CD4-positive, alpha-beta memory T cell (primary cell): Measurements from ENCODE around the gene CLUH. TPM values are rescaled to one million over a fixed set of nuclear protein-coding genes. Genes with fewer than 3 reads are reported as not detected.

Experiments
- CTCF ChIA-PET: fragments of 350-600 bp; sonication (Branson Sonifier 250); formaldehyde crosslinking; loops from one replicate; lab custom pipeline; 2021; ENCODE audit warnings: inconsistent platforms; ENCODE audit not compliant: partially characterized antibody; lab: Charles Lee
- POLR2A ChIA-PET: fragments of 350-600 bp; sonication (Branson Sonifier 250); formaldehyde crosslinking; loops from one replicate; lab custom pipeline; 2021; ENCODE audit not compliant: partially characterized antibody; lab: Charles Lee
- DNase-seq, 5 donors: peaks; one replicate each; pipeline versions ENCODE4 v3.0.0 to v3.0.0-alpha.2; 2020 to 2022; ENCODE audit warnings: mixed read lengths in 1 of 5
- H3K27ac ChIP-seq: one replicate; pipeline ENCODE4 v1.7.0; 2013; ENCODE audit warnings: low read depth, low read length
- H3K27me3 ChIP-seq: 2 replicates; pipeline ENCODE4 v1.7.0; 2013; ENCODE audit warnings: mild to moderate bottlenecking, low read length, moderate library complexity; ENCODE audit not compliant: insufficient read depth
- H3K36me3 ChIP-seq: 2 replicates; pipeline ENCODE4 v1.7.0; 2013; ENCODE audit warnings: mild to moderate bottlenecking, low read length, moderate library complexity; ENCODE audit not compliant: insufficient read depth
- H3K4me1 ChIP-seq: 2 replicates; pipeline ENCODE4 v1.7.0; 2013; ENCODE audit warnings: mild to moderate bottlenecking, low read length, moderate library complexity; ENCODE audit not compliant: insufficient read depth
- H3K4me3 ChIP-seq, 2 donors: one replicate each; pipeline ENCODE4 v1.7.0; 2013; ENCODE audit warnings: low read length in 2 of 2, mild to moderate bottlenecking in 1 of 2
- H3K9me3 ChIP-seq, 2 donors: one replicate each; pipeline ENCODE4 v1.7.0; 2013; ENCODE audit warnings: low read length in 2 of 2, control low read depth in 1 of 2; ENCODE audit not compliant: control insufficient read depth in 1 of 2
- H3K27ac Mint-ChIP-seq, 7 donors: one replicate each; pipeline ENCODE4 v1.8.0; 2020 to 2021; ENCODE audit warnings: mixed read lengths in 7 of 7, mild to moderate bottlenecking in 6 of 7, inconsistent platforms in 3 of 7, moderate library complexity in 3 of 7
- H3K27me3 Mint-ChIP-seq, 2 donors: one replicate each; pipeline ENCODE4 v1.8.0; 2020 to 2021; ENCODE audit warnings: mixed read lengths in 2 of 2
- H3K36me3 Mint-ChIP-seq, 2 donors: one replicate each; pipeline ENCODE4 v1.8.0; 2020 to 2021; ENCODE audit warnings: mixed read lengths in 2 of 2, inconsistent platforms in 1 of 2, mild to moderate bottlenecking in 1 of 2
- H3K4me1 Mint-ChIP-seq, 4 donors: one replicate each; pipeline ENCODE4 v1.8.0; 2020 to 2021; ENCODE audit warnings: mixed read lengths in 4 of 4, mild to moderate bottlenecking in 1 of 4
- H3K4me3 Mint-ChIP-seq, 8 donors: one replicate each; pipeline ENCODE4 v1.8.0; 2020 to 2021; ENCODE audit warnings: mixed read lengths in 8 of 8, mild to moderate bottlenecking in 7 of 8, moderate library complexity in 6 of 8, inconsistent platforms in 3 of 8
- H3K9me3 Mint-ChIP-seq, 8 donors: one replicate each; pipeline ENCODE4 v1.8.0; 2020 to 2021; ENCODE audit warnings: mixed read lengths in 8 of 8, mild to moderate bottlenecking in 5 of 8, inconsistent platforms in 3 of 8, moderate library complexity in 1 of 8
- intact Hi-C: fragments of 100-400 bp; cut with micrococcal nuclease; formaldehyde crosslinking; loops from one replicate; pipeline ENCODE4 v1.15.1; 2023
- polyA plus RNA-seq, 2 donors: library from polyadenylated mRNA; unstranded; fragments of 300-500 nt; fragmentation: Illumina TruSeq; gene quantifications; one replicate each; pipeline ENCODE4 v1.2.3, GENCODE V29; 2021
- total RNA-seq, 2 experiments: library from RNA; stranded (reverse); gene quantifications; one replicate each; pipeline ENCODE4 v1.2.3, GENCODE V29; 2021

CLUH gene
- total and polyA plus RNA-seq, 4 experiments from 2014 or later = 5.5 to 44.1 (median 29.1) TPM

DNA sequence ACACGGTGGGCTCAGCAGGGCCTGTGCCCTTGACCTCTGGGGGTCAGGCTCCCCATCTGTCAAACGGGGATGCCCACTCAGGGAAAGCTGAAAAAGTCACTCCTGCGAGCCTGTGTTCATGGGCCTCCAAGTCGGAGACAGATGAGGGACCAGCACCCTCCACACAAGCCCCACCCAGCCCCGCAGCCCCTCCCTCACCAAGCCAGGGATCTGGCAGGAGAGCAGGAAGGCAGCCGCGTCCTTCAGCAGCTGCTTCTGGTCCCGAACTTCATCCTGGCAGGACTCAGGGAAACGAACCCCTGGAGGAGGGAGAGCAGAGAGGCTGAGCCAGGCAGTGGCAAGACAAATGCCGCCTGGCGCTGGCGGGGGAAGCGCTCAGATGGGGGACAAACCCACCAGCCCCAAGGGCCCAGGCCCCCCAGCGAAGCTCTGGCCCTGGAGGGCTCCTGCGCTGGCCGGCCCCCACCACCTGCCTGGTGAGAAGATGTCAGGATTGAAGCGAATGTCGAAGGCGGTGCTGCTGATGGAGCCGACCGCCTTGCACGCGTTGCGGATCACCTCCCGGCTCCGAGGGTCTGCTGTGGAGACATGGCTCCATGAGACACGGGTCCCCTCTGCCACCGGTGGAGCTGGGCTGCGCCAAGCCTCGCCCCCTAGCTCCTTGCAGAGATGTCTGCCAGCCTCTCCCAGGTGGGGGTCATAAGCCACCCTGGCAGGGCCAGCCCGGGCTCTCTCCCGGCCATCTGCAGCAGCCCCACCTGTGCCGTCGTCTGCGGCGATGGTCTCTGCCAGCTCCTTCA, 15.4 kb downstream of the CLUH start:
- Mint-ChIP-seq H3K27ac (no peak overlapping the region), H3K36me3 (peaks cover 4 to 27% of the 10 kb centered on the region in 2 donors), H3K4me1 (no peaks in the 10 kb centered on the region), H3K27me3 (no peaks in the 10 kb centered on the region), H3K4me3 (no peak overlapping the region), H3K9me3 (no peaks in the 10 kb centered on the region)
- CTCF ChIA-PET = interaction anchor here (1.4 kb wide), 1 partner anchor 11 kb away, joined by 4 read pairs; no protein-coding TSS in a partner anchor
- no peaks in the 10 kb centered on the region for H3K9me3 ChIP-seq
- H3K4me3 ChIP-seq = no peak overlapping the region
- POLR2A ChIA-PET = no interaction called here
- H3K27ac ChIP-seq = no peak overlapping the region
- H3K36me3 ChIP-seq = peaks cover 9% of the 10 kb centered on the region
- H3K4me1 ChIP-seq = no peaks in the 10 kb centered on the region
- DNase-seq = no peak
- intact Hi-C loops = no loop called here
- no peaks in the 10 kb centered on the region for H3K27me3 ChIP-seq

DNA sequence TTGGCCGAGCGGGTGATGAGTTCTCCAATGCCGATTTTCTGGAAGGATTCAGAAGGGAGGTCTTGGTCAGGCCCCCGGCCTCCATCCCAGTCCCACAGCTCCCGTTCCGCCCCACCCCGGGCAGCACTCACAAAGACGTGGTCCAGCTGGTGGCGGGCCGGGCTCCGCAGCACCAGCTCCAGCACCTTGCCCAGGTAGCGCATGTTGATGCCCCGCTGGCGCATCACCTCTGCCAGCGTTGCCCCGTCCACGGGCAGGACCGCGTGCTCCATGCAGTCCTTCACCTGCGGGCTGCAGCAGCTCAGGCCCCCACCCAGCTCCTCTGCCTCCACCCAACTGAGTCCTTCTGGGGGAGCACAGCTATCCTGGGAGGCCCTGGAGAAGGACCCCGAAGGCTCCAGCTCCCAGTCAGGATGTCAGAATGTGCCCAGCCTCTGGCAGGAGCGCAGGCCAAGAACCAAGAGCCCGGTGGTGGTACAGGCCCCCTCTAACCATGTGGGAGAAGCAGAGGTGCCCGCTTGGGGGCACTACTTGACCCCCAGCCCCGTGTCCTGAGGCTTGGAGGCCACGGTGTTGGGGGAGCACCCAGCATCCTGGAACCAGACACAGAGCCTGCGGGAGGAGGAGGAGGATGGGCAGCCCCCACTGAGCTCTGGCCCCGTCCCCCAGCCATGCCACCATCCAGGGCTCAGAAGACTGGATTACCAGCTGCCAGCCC, 16.2 kb downstream of the CLUH start:
- Histone ChIP-seq H3K27ac (no peak overlapping the region), H3K4me3 (no peak overlapping the region), H3K4me1 (no peaks in the 10 kb centered on the region), H3K9me3 (no peaks in the 10 kb centered on the region), H3K27me3 (no peaks in the 10 kb centered on the region), H3K36me3 (peaks cover 9% of the 10 kb centered on the region)
- Mint-ChIP-seq H3K36me3 (peaks cover 4 to 26% of the 10 kb centered on the region in 2 donors), H3K27ac (no peak overlapping the region), H3K4me1 (no peaks in the 10 kb centered on the region), H3K4me3 (no peak overlapping the region), H3K27me3 (no peaks in the 10 kb centered on the region), H3K9me3 (no peaks in the 10 kb centered on the region)
- ChIA-PET POLR2A (no interaction called here), CTCF (interaction anchor here (1.4 kb wide), 1 partner anchor 11 kb away, joined by 4 read pairs; no protein-coding TSS in a partner anchor)
- intact Hi-C loops = no loop called here
- no peak for DNase-seq

GRCh38 chr17:2694381-2695242, 17.0 kb downstream of the CLUH start:
- Histone ChIP-seq H3K36me3 (peaks cover 5% of the 10 kb centered on the region), H3K27me3 (no peaks in the 10 kb centered on the region), H3K9me3 (no peaks in the 10 kb centered on the region), H3K4me1 (peaks cover under 1% of the 10 kb centered on the region), H3K4me3 (no peak overlapping the region), H3K27ac (no peak overlapping the region)
- ChIA-PET CTCF (interaction anchor here (1.4 kb wide), 1 partner anchor 12 kb away, joined by 4 read pairs; no protein-coding TSS in a partner anchor), POLR2A (no interaction called here)
- H3K4me1 Mint-ChIP-seq = no peaks in the 10 kb centered on the region
- no peak overlapping the region for H3K4me3 Mint-ChIP-seq
- H3K36me3 Mint-ChIP-seq = peaks cover 4 to 19% of the 10 kb centered on the region in 2 donors
- intact Hi-C loops = no loop called here
- no peak for DNase-seq
- no peaks in the 10 kb centered on the region for H3K9me3 Mint-ChIP-seq
- no peaks in the 10 kb centered on the region for H3K27me3 Mint-ChIP-seq
- H3K27ac Mint-ChIP-seq = no peak overlapping the region

GRCh38 chr17:2693561-2694380, 17.8 kb downstream of the CLUH start:
- no peak overlapping the region for H3K27ac ChIP-seq
- H3K36me3 ChIP-seq = peaks cover 5% of the 10 kb centered on the region
- peaks cover 4 to 7% (median 6%) of the 10 kb centered on the region in 4 donors for H3K4me1 Mint-ChIP-seq
- H3K27me3 Mint-ChIP-seq = no peaks in the 10 kb centered on the region
- POLR2A ChIA-PET = no interaction called here
- no peak overlapping the region for H3K4me3 ChIP-seq
- no peak overlapping the region for H3K27ac Mint-ChIP-seq
- H3K9me3 ChIP-seq = no peaks in the 10 kb centered on the region
- DNase-seq = no peak
- H3K27me3 ChIP-seq = no peaks in the 10 kb centered on the region
- intact Hi-C loops = no loop called here
- peaks cover 4 to 13% of the 10 kb centered on the region in 2 donors for H3K36me3 Mint-ChIP-seq
- peaks cover 9% of the 10 kb centered on the region for H3K4me1 ChIP-seq
- CTCF ChIA-PET = no interaction called here
- H3K4me3 Mint-ChIP-seq = no peak overlapping the region
- H3K9me3 Mint-ChIP-seq = no peaks in the 10 kb centered on the region

- ChIA-PET POLR2A (interaction anchor here (1.5 kb wide), 1 partner anchor 122 kb away, joined by 3 read pairs; no protein-coding TSS in a partner anchor), CTCF (no interaction called here)
- Mint-ChIP-seq H3K36me3 (peaks cover 4 to 12% of the 10 kb centered on the region in 2 donors), H3K4me1 (peaks cover 6 to 17% (median 10%) of the 10 kb centered on the region in 4 donors), H3K9me3 (no peaks in the 10 kb centered on the region), H3K4me3 (no peak overlapping the region), H3K27me3 (no peaks in the 10 kb centered on the region), H3K27ac (no peak overlapping the region)
- H3K27ac ChIP-seq = no peak overlapping the region
- no peaks in the 10 kb centered on the region for H3K9me3 ChIP-seq
- H3K4me3 ChIP-seq = no peak overlapping the region
- peaks cover 5% of the 10 kb centered on the region for H3K36me3 ChIP-seq
- no peaks in the 10 kb centered on the region for H3K27me3 ChIP-seq
- DNase-seq = no peak
- intact Hi-C loops = no loop called here
- peaks cover 14% of the 10 kb centered on the region for H3K4me1 ChIP-seq
These were observed 18.8 kb downstream of the CLUH start for GRCh38 chr17:2692781-2693135.

- Histone ChIP-seq H3K9me3 (no peaks in the 10 kb centered on the region), H3K27me3 (no peaks in the 10 kb centered on the region), H3K4me3 (no peak overlapping the region), H3K4me1 (peaks cover 14% of the 10 kb centered on the region), H3K27ac (no peak overlapping the region), H3K36me3 (peaks cover 5% of the 10 kb centered on the region)
- no peak for DNase-seq
- Mint-ChIP-seq H3K36me3 (peaks cover 4 to 11% of the 10 kb centered on the region in 2 donors), H3K4me1 (peaks cover 6 to 21% (median 11%) of the 10 kb centered on the region in 4 donors), H3K27me3 (no peaks in the 10 kb centered on the region), H3K27ac (no peak overlapping the region), H3K4me3 (no peak overlapping the region), H3K9me3 (no peaks in the 10 kb centered on the region)
- intact Hi-C loops = no loop called here
- CTCF ChIA-PET = no interaction called here
- POLR2A ChIA-PET = interaction anchor here (0.6 to 1.5 kb wide), 2 partner anchors 22 to 123 kb away, joined by 3 read pairs; no protein-coding TSS in a partner anchor
These were observed 19.4 kb downstream of the CLUH start for GRCh38 chr17:2691965-2692780.
